HG03139 (cell line): ENCODE measurements around the gene AGAP1.

Experiments used
- ATAC-seq: cut with Tn5 transposase; IDR thresholded peaks from one replicate; pipeline ENCODE4 v1.9.1; 2021; ENCODE audit not compliant: unreplicated experiment

Gene AGAP1

GRCh38 chr2:235546151-235546435 is 52.2 kb downstream of the AGAP1 start:
- ATAC-seq, result no peak

- ATAC-seq, result no peak
Measured at GRCh38 chr2:235546436-235546835, 52.6 kb downstream of the AGAP1 start.

- no peak for ATAC-seq
Measured at GRCh38 chr2:235549735-235550377, 56.0 kb downstream of the AGAP1 start.

GRCh38 chr2:235550378-235550760 is 56.5 kb downstream of the AGAP1 start:
- ATAC-seq, result no peak

- ATAC-seq, result no peak
Measured at GRCh38 chr2:235550946-235551345, 57.1 kb downstream of the AGAP1 start.

- no peak for ATAC-seq
Measured at GRCh38 chr2:235551965-235552364, 58.1 kb downstream of the AGAP1 start.

GRCh38 chr2:235552671-235553070 is 58.8 kb downstream of the AGAP1 start:
- ATAC-seq, result no peak

- no peak for ATAC-seq
Measured at GRCh38 chr2:235553291-235553690, 59.4 kb downstream of the AGAP1 start.

- no peak for ATAC-seq
Measured at GRCh38 chr2:235553696-235554100, 59.9 kb downstream of the AGAP1 start.

- no peak for ATAC-seq
Measured at GRCh38 chr2:235554385-235554784, 60.5 kb downstream of the AGAP1 start.

- no peak for ATAC-seq
Measured at GRCh38 chr2:235554936-235555335, 61.1 kb downstream of the AGAP1 start.

- ATAC-seq, result no peak
Measured at GRCh38 chr2:235555371-235555770, 61.5 kb downstream of the AGAP1 start.

GRCh38 chr2:235556086-235556485 is 62.2 kb downstream of the AGAP1 start:
- no peak for ATAC-seq

- ATAC-seq, result no peak
Measured at GRCh38 chr2:235556901-235557300, 63.1 kb downstream of the AGAP1 start.

- ATAC-seq, result no peak
Measured at GRCh38 chr2:235557903-235558302, 64.1 kb downstream of the AGAP1 start.

GRCh38 chr2:235558572-235558971 is 64.7 kb downstream of the AGAP1 start:
- no peak for ATAC-seq

- ATAC-seq, result no peak
Measured at GRCh38 chr2:235560345-235560744, 66.5 kb downstream of the AGAP1 start.

GRCh38 chr2:235561450-235561849 is 67.6 kb downstream of the AGAP1 start:
- ATAC-seq, result no peak

- ATAC-seq, result no peak
Measured at GRCh38 chr2:235562065-235562747, 68.4 kb downstream of the AGAP1 start.

GRCh38 chr2:235563056-235563910 is 69.4 kb downstream of the AGAP1 start:
- no peak for ATAC-seq

- no peak for ATAC-seq
Measured at GRCh38 chr2:235564066-235564465, 70.2 kb downstream of the AGAP1 start.

- ATAC-seq, result no peak
Measured at GRCh38 chr2:235564884-235565530, 71.2 kb downstream of the AGAP1 start.
